IMR-90 (cell line): Measurements from ENCODE around the gene STAMBPL1. TPM values are rescaled to one million over a fixed set of nuclear protein-coding genes. Genes with fewer than 3 reads are reported as not detected.

Source experiments
- ATAC-seq: fragments of 200-7000 bp; cut with Tn5 transposase; 2 replicates; pipeline ENCODE4 v1.9.1; 2020; ENCODE audit warnings: low read depth, mild to moderate bottlenecking, moderate library complexity
- BruUV-seq: library from RNA; stranded (reverse); fragments of 400-500 nt; replicated peaks from 2 replicates; lab custom pipeline; 2021; lab: Mats Ljungman, UMichigan
- CTCF ChIA-PET: fragments of 300-600 bp; formaldehyde crosslinking; extraction: SDS; loops from one replicate; lab custom pipeline; 2021; ENCODE audit warnings: antibody characterized with exemption; lab: Yijun Ruan, JAX
- POLR2A ChIA-PET: fragments of 300-600 bp; sonication (Branson Sonifier 250); formaldehyde crosslinking; loops from one replicate; lab custom pipeline; 2022; ENCODE audit warnings: antibody characterized with exemption; ENCODE audit not compliant: unreplicated experiment; lab: Charles Lee
- DNase-seq: peaks from one replicate; pipeline ENCODE4 v3.0.0; 2013
- H2AFZ ChIP-seq: replicated peaks from 2 replicates; pipeline ENCODE3; 2013; ENCODE audit warnings: low read length, mild to moderate bottlenecking; ENCODE audit not compliant: poor library complexity
- H2AK5ac ChIP-seq: 2 replicates; pipeline ENCODE4 v1.6.1; 2013; ENCODE audit warnings: low read depth, low read length, inconsistent platforms
- H2AK9ac ChIP-seq: replicated peaks from 2 replicates; pipeline ENCODE3; 2013; ENCODE audit warnings: mild to moderate bottlenecking, low read depth, low read length, moderate library complexity; ENCODE audit not compliant: poor library complexity
- H2BK120ac ChIP-seq: 2 replicates; pipeline ENCODE4 v1.6.1; 2013; ENCODE audit warnings: low read depth, low read length, inconsistent platforms
- H2BK15ac ChIP-seq: 3 replicates; pipeline ENCODE4 v1.6.1; 2013; ENCODE audit warnings: low read depth, low read length, inconsistent platforms
- H2BK20ac ChIP-seq: 2 replicates; pipeline ENCODE4 v1.6.1; 2013; ENCODE audit warnings: low read depth, mild to moderate bottlenecking, inconsistent platforms, low read length, moderate library complexity
- H2BK5ac ChIP-seq: 2 replicates; pipeline ENCODE4 v1.6.1; 2013; ENCODE audit warnings: mild to moderate bottlenecking, low read depth, low read length, inconsistent platforms; ENCODE audit not compliant: poor library complexity, severe bottlenecking
- H3K14ac ChIP-seq: replicated peaks from 2 replicates; pipeline ENCODE4 v1.6.1; 2013; ENCODE audit warnings: low read depth, low read length, inconsistent platforms
- H3K18ac ChIP-seq: 2 replicates; pipeline ENCODE4 v1.6.1; 2013; ENCODE audit warnings: low read depth, low read length, control low read depth
- H3K23ac ChIP-seq: 2 replicates; pipeline ENCODE4 v1.6.1; 2013; ENCODE audit warnings: low read depth, low read length, inconsistent platforms
- H3K27ac ChIP-seq: 2 replicates; pipeline ENCODE4 v1.5.1; 2013; ENCODE audit warnings: mild to moderate bottlenecking, control low read depth, low read length; ENCODE audit not compliant: insufficient read depth
- H3K27me3 ChIP-seq: 2 replicates; pipeline ENCODE4 v1.6.1; 2013; ENCODE audit warnings: low read length; ENCODE audit not compliant: control insufficient read depth, insufficient read depth
- H3K36me3 ChIP-seq: 2 replicates; pipeline ENCODE4 v1.6.1; 2013; ENCODE audit warnings: low read length, mixed read lengths; ENCODE audit not compliant: control insufficient read depth, insufficient read depth
- H3K4ac ChIP-seq: 2 replicates; pipeline ENCODE4 v1.6.1; 2013; ENCODE audit warnings: low read depth, low read length, inconsistent platforms
- H3K4me1 ChIP-seq: 2 replicates; pipeline ENCODE4 v1.6.1; 2013; ENCODE audit warnings: low read length, mixed read lengths; ENCODE audit not compliant: control insufficient read depth, insufficient read depth
- H3K4me2 ChIP-seq: 2 replicates; pipeline ENCODE4 v1.6.1; 2013; ENCODE audit warnings: low read depth, mild to moderate bottlenecking, control low read depth, low read length, moderate library complexity
- H3K4me3 ChIP-seq: 2 replicates; pipeline ENCODE4 v1.5.1; 2013; ENCODE audit warnings: low read depth, mild to moderate bottlenecking, control low read depth, low read length, moderate library complexity; ENCODE audit not compliant: insufficient read depth
- H3K56ac ChIP-seq: 2 replicates; pipeline ENCODE4 v1.6.1; 2013; ENCODE audit warnings: low read length, inconsistent platforms; ENCODE audit not compliant: insufficient read depth; ENCODE audit errors: extremely low read depth
- H3K79me1 ChIP-seq, 2 experiments: 2 replicates each; pipeline ENCODE4 v1.6.1; 2013; ENCODE audit warnings: low read length in 2 of 2, inconsistent platforms in 1 of 2, low read depth in 1 of 2
- H3K9ac ChIP-seq: 2 replicates; pipeline ENCODE4 v1.6.1; 2013; ENCODE audit warnings: low read depth, low read length, control low read depth
- H3K9me1 ChIP-seq: 2 replicates; pipeline ENCODE4 v1.6.1; 2013; ENCODE audit warnings: low read length, inconsistent platforms; ENCODE audit not compliant: insufficient read depth
- H3K9me3 ChIP-seq: 2 replicates; pipeline ENCODE4 v1.6.1; 2013; ENCODE audit warnings: low read length; ENCODE audit not compliant: control insufficient read depth, insufficient read depth
- H4K20me1 ChIP-seq: 2 replicates; pipeline ENCODE4 v1.6.1; 2013; ENCODE audit warnings: low read length, inconsistent platforms; ENCODE audit not compliant: insufficient read depth
- H4K5ac ChIP-seq: 2 replicates; pipeline ENCODE4 v1.6.1; 2013; ENCODE audit warnings: mild to moderate bottlenecking, low read depth, low read length, control low read depth
- H4K8ac ChIP-seq, 2 experiments: 2 replicates each; pipeline ENCODE4 v1.6.1; 2013; ENCODE audit warnings: low read depth in 2 of 2, low read length in 2 of 2, control low read depth in 1 of 2, inconsistent platforms in 1 of 2
- H4K91ac ChIP-seq: 2 replicates; pipeline ENCODE4 v1.6.1; 2013; ENCODE audit warnings: low read depth, low read length, inconsistent platforms; ENCODE audit not compliant: insufficient read depth
- BHLHE40 ChIP-seq: fragments of 150-350 bp; IDR thresholded peaks from 2 replicates; pipeline ENCODE4 v1.6.1; 2016; ENCODE audit warnings: mild to moderate bottlenecking, low read depth, low read length
- CHD1 ChIP-seq: IDR thresholded peaks from 2 replicates; pipeline ENCODE4 v1.6.1; 2012; ENCODE audit warnings: low read depth, low read length, improper control_type of control experiment
- MAZ ChIP-seq: IDR thresholded peaks from 2 replicates; pipeline ENCODE4 v1.6.1; 2012; ENCODE audit warnings: low read depth, mild to moderate bottlenecking, low read length, improper control_type of control experiment, moderate library complexity, borderline replicate concordance
- POLR2A ChIP-seq: IDR thresholded peaks from 2 replicates; pipeline ENCODE4 v1.6.1; 2012; ENCODE audit warnings: mild to moderate bottlenecking, low read depth, low read length
- RAD21 ChIP-seq: IDR thresholded peaks from 2 replicates; pipeline ENCODE4 v1.6.1; 2012; ENCODE audit warnings: low read length, improper control_type of control experiment
- RCOR1 ChIP-seq: IDR thresholded peaks from 2 replicates; pipeline ENCODE4 v1.6.1; 2012; ENCODE audit warnings: mild to moderate bottlenecking, low read length, improper control_type of control experiment; ENCODE audit not compliant: insufficient replicate concordance
- WGBS, 2 experiments: methylation state at CpG; one replicate each; pipeline versions ENCODE4 v1.1.5 to v1.1.7; 2013; ENCODE audit warnings: missing lambda C conversion rate in 2 of 2; ENCODE audit not compliant: insufficient read length in 1 of 2; ENCODE audit errors: extremely low coverage in 2 of 2; 5-methylcytosine and 5-hydroxymethylcytosine counted together
- dilution Hi-C: fragments of 300-500 bp; cut with HindIII; formaldehyde crosslinking; loops from one replicate; pipeline ENCODE4 v1.14.3; 2018; ENCODE audit warnings: low sequenced_read_pairs; ENCODE audit not compliant: unreplicated experiment
- in situ Hi-C: fragments of 300-500 bp; cut with MboI; formaldehyde crosslinking; loops from 3 replicates; pipeline ENCODE4 v1.14.3; 2019; ENCODE audit warnings: low sequenced_read_pairs, inconsistent platforms, mixed read lengths
- intact Hi-C: fragments of 100-400 bp; cut with micrococcal nuclease; formaldehyde crosslinking; loops from 2 replicates; pipeline ENCODE4 v1.10.0; 2022
- polyA plus RNA-seq, 3 experiments: library from polyadenylated mRNA; depleted of rRNA; stranded (reverse); fragments of >200 nt; gene quantifications; 2 replicates each; pipeline ENCODE4 v1.2.3, GENCODE V29; 2012; ENCODE audit warnings: low replicate concordance in 1 of 3
- total RNA-seq: library from RNA; depleted of rRNA; stranded (reverse); fragments of >200 nt; gene quantifications from 2 replicates; pipeline ENCODE4 v1.2.3, GENCODE V29; 2012

Gene STAMBPL1
- total and polyA plus RNA-seq, 2 of the 4 experiments (the other 2 are of a cell fraction), result 26.8 to 28.1 TPM

DNA sequence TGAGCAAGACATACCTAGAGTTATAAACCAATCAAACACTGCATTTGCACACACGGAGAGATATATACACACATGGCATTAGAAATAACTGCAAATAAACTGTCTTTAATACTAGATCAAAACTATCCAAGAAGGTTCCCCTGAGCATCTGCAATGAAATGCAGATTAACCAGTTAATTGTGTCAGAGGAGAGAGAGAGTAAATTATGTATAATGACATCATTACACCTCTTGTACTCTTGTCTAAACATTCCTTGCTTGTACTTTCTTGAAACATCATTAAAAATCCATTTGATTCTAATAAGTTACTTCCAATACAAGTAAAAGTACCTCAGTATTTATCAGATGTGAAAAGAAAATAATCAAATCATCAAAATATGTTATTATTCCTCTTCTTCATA lies 29.3 kb upstream of the STAMBPL1 start:
- Histone ChIP-seq H3K23ac (no peak overlapping the region), H4K5ac (no peak overlapping the region), H2BK20ac (no peak overlapping the region), H4K91ac (no peak overlapping the region), H2BK15ac (no peak overlapping the region), H3K4me2 (no peak overlapping the region), H2AK5ac (no peak overlapping the region), H3K9me1 (peaks cover 2% of the 10 kb centered on the region; the same call in 1 of the 2 replicates), H3K4me3 (no peak overlapping the region), H3K4ac (no peak overlapping the region), H3K14ac (no peak overlapping the region), H3K4me1 (peaks cover 7% of the 10 kb centered on the region), H2BK5ac (no peak overlapping the region), H3K27me3 (no peaks in the 10 kb centered on the region), H2AK9ac (no peak overlapping the region), H3K36me3 (no peaks in the 10 kb centered on the region), H3K56ac (no peak overlapping the region), H2AFZ (no peak overlapping the region), H3K9me3 (no peaks in the 10 kb centered on the region), H4K8ac (no peak overlapping the region), H3K79me1 (no peaks in the 10 kb centered on the region), H4K20me1 (no peaks in the 10 kb centered on the region), H3K9ac (no peak overlapping the region), H2BK120ac (no peak overlapping the region), H3K18ac (no peak overlapping the region), H3K27ac (no peak overlapping the region)
- WGBS, 2 experiments, result no CpG with 5 or more reads among the region's 1 CpG
- BruUV-seq, result no TSS peak
- dilution Hi-C loops (no loop called here), in situ Hi-C loops (no loop called here), intact Hi-C loops (loop anchor here (5.0 kb wide), 1 partner anchor 447 kb away; no protein-coding TSS in a partner anchor)
- TF ChIP-seq RCOR1 (no peak), MAZ (no peak), BHLHE40 (no peak), CHD1 (no peak), RAD21 (no peak), POLR2A (no peak)
- ATAC-seq (no peak), DNase-seq (no peak)
- ChIA-PET CTCF (no interaction called here), POLR2A (no interaction called here)
